ENCODE results near the gene DNAJC5. TPM values are rescaled to one million over a fixed set of nuclear protein-coding genes. Genes with fewer than 3 reads are reported as not detected.

DNAJC5 gene
- total and polyA plus RNA-seq, 2 donors (not counting 3 experiments of a cell fraction or from before 2014, with no cell fraction given): 44.7 to 60.3 TPM

- intact Hi-C loops (cut with micrococcal nuclease): no loop called here
- H3K9me3 ChIP-seq (replicated peaks; ENCODE audit: control insufficient read depth, insufficient read depth, low read length): no peaks in the 10 kb centered on the region
- no TSS peak for BruUV-seq (replicated peaks)
- POLR2A ChIA-PET: no interaction called here
- CTCF ChIA-PET: no interaction called here
- TF ChIP-seq EZH2 (IDR thresholded peaks at IDR 0.05; ENCODE audit: borderline replicate concordance, low read depth, low read length, severe bottlenecking) (no peak), CTCF (IDR thresholded peaks at IDR 0.05; ENCODE audit: extremely low read depth in 1 of 2, insufficient read depth in 1 of 2, low read depth in 1 of 2, low read length in 2 of 2) (no peak), MAX (IDR thresholded peaks at IDR 0.05; ENCODE audit: insufficient read depth, insufficient read length) (no peak), POLR2A (IDR thresholded peaks at IDR 0.05; ENCODE audit: low read depth, low read length) (no peak), JUN (IDR thresholded peaks at IDR 0.05; ENCODE audit: borderline replicate concordance, insufficient read depth, insufficient read length, low read depth) (no peak), MYC (IDR thresholded peaks at IDR 0.05; ENCODE audit: low read depth, low read length) (no peak), FOS (IDR thresholded peaks at IDR 0.05; ENCODE audit: borderline replicate concordance, insufficient read depth, low read length) (no peak), GATA2 (IDR thresholded peaks at IDR 0.05; ENCODE audit: insufficient read depth, insufficient read length, low read depth, low read length) (no peak), POLR2AphosphoS5 (IDR thresholded peaks at IDR 0.05; ENCODE audit: insufficient read depth, low read depth, low read length) (no peak)
- H3K4me3 ChIP-seq (replicated peaks in 1 of 3; ENCODE audit: insufficient read depth in 1 of 3, low read depth in 1 of 3, low read length in 3 of 3): no peak overlapping the region
- H3K36me3 ChIP-seq (ENCODE audit: control insufficient read depth in 2 of 2, extremely low read depth in 1 of 2, insufficient read depth in 2 of 2, low read length in 2 of 2): peaks cover 11 to 37% of the 10 kb centered on the region in 2 experiments
- DNase-seq (ENCODE audit: low read depth, low spot score): no peak
- no peak overlapping the region for H3K27ac ChIP-seq (ENCODE audit: insufficient read depth, low read depth, low read length)
- H3K4me1 ChIP-seq (ENCODE audit: control insufficient read depth, extremely low read depth, insufficient read depth, low read length): peaks cover 10% of the 10 kb centered on the region
- dilution Hi-C loops (cut with MboI; ENCODE audit: extremely low pct_ligation_motif_present, low sequenced_read_pairs): no loop called here
- H3K4me2 ChIP-seq (ENCODE audit: insufficient read depth, low read length): no peak overlapping the region
- H4K20me1 ChIP-seq (replicated peaks; ENCODE audit: control insufficient read depth, extremely low read depth, insufficient read depth, low read length): no peaks in the 10 kb centered on the region
- no peaks in the 10 kb centered on the region for H3K9me1 ChIP-seq (replicated peaks; ENCODE audit: control insufficient read depth, extremely low read depth, insufficient read depth, low read length)
- no peak overlapping the region for H3K9ac ChIP-seq (replicated peaks; ENCODE audit: extremely low read depth, insufficient read depth, low read length)
- peaks cover 7% of the 10 kb centered on the region for H3K79me2 ChIP-seq (ENCODE audit: control insufficient read depth, insufficient read depth, low read length)
- H2AFZ ChIP-seq (ENCODE audit: low read depth, low read length): no peak overlapping the region
- no peaks in the 10 kb centered on the region for H3K27me3 ChIP-seq (ENCODE audit: control insufficient read depth in 2 of 2, insufficient read depth in 2 of 2, low read length in 2 of 2)
- no peak for FAIRE-seq
Measured at GRCh38 chr20:63966944-63967322, 72.0 kb downstream of the DNAJC5 start.
